GM12878 (cell line): ENCODE data around the gene GAB3. TPM values are rescaled to one million over a fixed set of nuclear protein-coding genes. Genes with fewer than 3 reads are reported as not detected.
A peak's percentile ranks its signal among the peaks of the same experiment; 100 is the strongest.

ENCODE experiments used
- BACH1 ChIP-seq: fragments of 450-650 bp; IDR thresholded peaks from 2 replicates; pipeline ENCODE4 v1.6.1; 2017; ENCODE audit warnings: mild to moderate bottlenecking, borderline replicate concordance
- BCLAF1 ChIP-seq: fragments of 450-650 bp; IDR thresholded peaks from 2 replicates; pipeline ENCODE4 v1.6.1; 2017; ENCODE audit warnings: antibody characterized with exemption, mild to moderate bottlenecking, moderate library complexity
- CEBPZ ChIP-seq: fragments of 150-350 bp; IDR thresholded peaks from 2 replicates; pipeline ENCODE4 v1.6.1; 2016; ENCODE audit warnings: low read depth, low read length
- CREB1 ChIP-seq: IDR thresholded peaks from 2 replicates; pipeline ENCODE4 v1.6.1; 2012; ENCODE audit warnings: low read depth, mild to moderate bottlenecking, inconsistent platforms
- CUX1 ChIP-seq: IDR thresholded peaks from 2 replicates; pipeline ENCODE4 v1.6.1; 2012; ENCODE audit warnings: improper control_type of control experiment, low read depth, low read length; ENCODE audit not compliant: insufficient replicate concordance
- FOS ChIP-seq: IDR thresholded peaks from 3 replicates; pipeline ENCODE4 v1.6.1; 2011; ENCODE audit warnings: borderline replicate concordance; ENCODE audit not compliant: insufficient read length; ENCODE audit errors: extremely low read depth
- KDM1A ChIP-seq: fragments of 200-600 bp; sonication (generic); IDR thresholded peaks from 2 replicates; pipeline ENCODE4 v1.6.1; 2016; ENCODE audit warnings: borderline replicate concordance
- REST ChIP-seq: IDR thresholded peaks from 2 replicates; pipeline ENCODE4 v1.6.1; 2012; ENCODE audit warnings: mild to moderate bottlenecking, low read depth, low read length
- SIN3A ChIP-seq: IDR thresholded peaks from 2 replicates; pipeline ENCODE4 v1.6.1; 2012; ENCODE audit warnings: low read depth, low read length, improper control_type of control experiment
- SMAD1 ChIP-seq: fragments of 450-650 bp; IDR thresholded peaks from 2 replicates; pipeline ENCODE4 v1.6.1; 2018; ENCODE audit warnings: mild to moderate bottlenecking, low read depth; ENCODE audit not compliant: partially characterized antibody
- WRNIP1 ChIP-seq: IDR thresholded peaks from 2 replicates; pipeline ENCODE4 v1.6.1; 2011; ENCODE audit warnings: low read depth, low read length, improper control_type of control experiment, borderline replicate concordance
- YY1 ChIP-seq: IDR thresholded peaks from 2 replicates; pipeline ENCODE4 v1.6.1; 2011; ENCODE audit warnings: low read depth, mild to moderate bottlenecking, low read length
- ZNF274 ChIP-seq: IDR thresholded peaks from one replicate; pipeline ENCODE4 v1.8.0; 2011; ENCODE audit not compliant: insufficient read length, insufficient read depth
- polyA plus RNA-seq, 11 experiments: library from polyadenylated mRNA; depleted of rRNA in 4 of 11; unstranded in 6 of 11; stranded (reverse) in 5 of 11; fragments of >200 nt; fragmentation: Nextera tagmentation in 4 of 11; fragmentation: Illumina TruSeq in 1 of 11; extraction: Ambion mirVana in 4 of 11; extraction: Trizol in 1 of 11; gene quantifications; 1 replicate in 1 of 11; 2 replicates in 10 of 11; pipeline versions ENCODE4 v1.2.1 to v1.2.3, GENCODE V29; 2011 to 2016; ENCODE audit warnings: inconsistent platforms in 2 of 11, missing spikeins in 2 of 11, low read depth in 1 of 11
- total RNA-seq, 4 experiments: library from RNA; depleted of rRNA in 3 of 4; stranded (reverse); fragments of >200 nt in 3 of 4; fragmentation: Illumina TruSeq in 1 of 4; extraction: Trizol in 1 of 4; gene quantifications; 2 replicates each; pipeline versions ENCODE4 v1.2.1 to v1.2.3, GENCODE V29; 2013 to 2021

The GAB3 gene
- total and polyA plus RNA-seq, 10 of the 15 experiments (the other 5 are each of a cell fraction or from before 2014, with no cell fraction given), result 0.10 to 2.0 (median 0.85) TPM

- TF ChIP-seq BCLAF1 (no peak), BACH1 (peak; percentile 16; the same call in 1 of the 2 replicates), YY1 (peak; percentile 83), REST (no peak), SMAD1 (no peak), SIN3A (no peak), WRNIP1 (no peak), ZNF274 (no peak), CUX1 (no peak), FOS (no peak), KDM1A (no peak), CEBPZ (no peak), CREB1 (no peak)
These were observed 11.8 kb upstream of the GAB3 start, which contains the start of gene DKC1 (continued) for GRCh38 chrX:154762537-154763296.
